ENCODE data around the gene TMEM236.

Gene TMEM236

GRCh38 chr10:17833656-17834055 is 81.7 kb downstream of the TMEM236 start:
- DNase-seq: no peak

DNA sequence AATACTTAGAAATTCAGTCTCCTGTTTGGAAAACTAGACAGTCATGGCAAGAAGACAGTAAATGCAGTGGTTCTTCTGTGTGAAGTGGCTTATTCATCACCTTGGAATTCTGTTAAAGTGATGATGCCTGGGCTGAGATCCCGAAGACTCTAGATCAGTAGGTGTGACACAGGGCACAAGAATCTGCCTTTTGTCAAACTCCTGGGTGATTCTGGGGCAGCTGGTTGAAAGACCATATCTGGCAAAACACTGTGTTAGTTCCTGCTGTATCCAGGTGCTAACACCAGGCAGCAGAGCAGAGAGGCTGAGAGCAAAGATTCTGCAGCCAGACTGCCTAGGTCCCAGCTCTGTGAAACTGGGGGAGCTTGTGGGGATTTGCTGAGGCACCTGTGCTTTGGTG is 83.7 kb downstream of the TMEM236 start:
- DNase-seq: no peak

- no peak for DNase-seq
Observed at GRCh38 chr10:17836942-17837341, 84.9 kb downstream of the TMEM236 start.

DNA sequence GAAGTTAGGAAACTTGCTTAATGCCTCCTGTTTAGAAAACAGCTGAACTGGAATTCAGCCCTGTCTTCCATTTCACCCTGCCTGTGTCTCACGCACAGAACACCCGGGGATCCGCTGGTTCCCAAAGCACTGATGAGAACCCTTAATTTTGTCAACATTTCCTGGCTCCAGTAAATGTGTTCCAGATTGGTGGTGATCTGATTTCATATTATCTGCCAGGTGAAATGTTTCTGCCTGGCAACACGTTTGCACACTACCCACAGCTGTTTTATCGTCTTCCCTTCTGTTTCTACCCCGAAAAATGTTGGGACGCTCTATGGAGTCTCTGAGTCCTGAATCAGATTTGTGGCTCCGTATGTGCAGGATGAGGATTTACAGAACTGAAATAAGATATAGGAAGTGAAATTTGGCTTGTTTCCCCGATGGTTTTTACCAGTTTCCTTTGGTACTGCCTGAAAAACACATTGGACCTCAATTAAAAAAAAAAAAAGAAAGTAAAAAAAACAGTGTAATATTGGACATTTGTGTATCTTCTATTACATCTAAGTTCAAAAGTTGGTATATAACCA is 86.2 kb downstream of the TMEM236 start:
- DNase-seq: no peak

DNA sequence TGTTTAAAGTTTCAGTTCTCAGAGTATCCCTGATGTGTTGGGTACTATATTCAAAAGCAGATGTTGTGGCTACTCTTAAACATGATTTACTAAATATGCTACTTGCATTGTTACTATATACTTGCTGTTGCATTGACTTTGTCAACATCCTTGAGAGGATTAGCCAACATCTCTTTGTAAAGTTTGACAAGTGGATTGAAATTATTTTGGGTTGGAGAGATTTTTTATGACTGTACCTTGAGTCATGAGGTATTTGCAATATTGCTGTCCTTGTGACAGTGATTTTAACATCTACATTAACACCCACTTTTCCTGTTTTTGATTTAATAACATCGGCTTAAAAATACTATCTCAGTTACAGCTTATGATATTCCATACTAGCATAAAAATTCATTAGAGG is 89.0 kb downstream of the TMEM236 start:
- no peak for DNase-seq

GRCh38 chr10:17842641-17843040 is 90.6 kb downstream of the TMEM236 start:
- DNase-seq: no peak

GRCh38 chr10:17847585-17848296 is 95.7 kb downstream of the TMEM236 start:
- DNase-seq: no peak

GRCh38 chr10:17848646-17849045 is 96.6 kb downstream of the TMEM236 start:
- no peak for DNase-seq
